ENCODE results near the gene PITPNB. TPM values are rescaled to one million over a fixed set of nuclear protein-coding genes. Genes with fewer than 3 reads are reported as not detected.

The PITPNB gene
- total RNA-seq, 1 donor from 2014 or later = 51.3 TPM

- intact Hi-C loops (cut with DNase I) = loop anchor here (10.0 kb wide), 1 partner anchor 69 kb away; the partner anchor contains the start of gene MN1
- H3K9me3 ChIP-seq = no peaks in the 10 kb centered on the region
- no peak for TF ChIP-seq POLR2A (IDR thresholded peaks at IDR 0.05)
- peak in 1 of 2 donors; percentile 65 for TF ChIP-seq POLR2AphosphoS5 (IDR thresholded peaks at IDR 0.05; ENCODE audit: insufficient read depth in 1 of 2, low read depth in 1 of 2)
- TF ChIP-seq, protein P1, sequence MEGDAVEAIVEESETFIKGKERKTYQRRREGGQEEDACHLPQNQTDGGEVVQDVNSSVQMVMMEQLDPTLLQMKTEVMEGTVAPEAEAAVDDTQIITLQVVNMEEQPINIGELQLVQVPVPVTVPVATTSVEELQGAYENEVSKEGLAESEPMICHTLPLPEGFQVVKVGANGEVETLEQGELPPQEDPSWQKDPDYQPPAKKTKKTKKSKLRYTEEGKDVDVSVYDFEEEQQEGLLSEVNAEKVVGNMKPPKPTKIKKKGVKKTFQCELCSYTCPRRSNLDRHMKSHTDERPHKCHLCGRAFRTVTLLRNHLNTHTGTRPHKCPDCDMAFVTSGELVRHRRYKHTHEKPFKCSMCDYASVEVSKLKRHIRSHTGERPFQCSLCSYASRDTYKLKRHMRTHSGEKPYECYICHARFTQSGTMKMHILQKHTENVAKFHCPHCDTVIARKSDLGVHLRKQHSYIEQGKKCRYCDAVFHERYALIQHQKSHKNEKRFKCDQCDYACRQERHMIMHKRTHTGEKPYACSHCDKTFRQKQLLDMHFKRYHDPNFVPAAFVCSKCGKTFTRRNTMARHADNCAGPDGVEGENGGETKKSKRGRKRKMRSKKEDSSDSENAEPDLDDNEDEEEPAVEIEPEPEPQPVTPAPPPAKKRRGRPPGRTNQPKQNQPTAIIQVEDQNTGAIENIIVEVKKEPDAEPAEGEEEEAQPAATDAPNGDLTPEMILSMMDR (IDR thresholded peaks at IDR 0.05) = no peak
- H3K27ac ChIP-seq = peak overlapping the region; percentile 17
- H3K36me3 ChIP-seq = peaks cover 0 to 7% of the 10 kb centered on the region in 2 donors
- H3K4me3 ChIP-seq = no peak overlapping the region
- DNase-seq (ENCODE audit: extremely low spot score in 2 of 2) = no peak
- H3K4me1 ChIP-seq = peaks cover 24% of the 10 kb centered on the region
- no peaks in the 10 kb centered on the region for H3K27me3 ChIP-seq
Observed at GRCh38 chr22:27873472-27873871, 45.6 kb downstream of the PITPNB start.

- no peak overlapping the region for H3K4me3 ChIP-seq
- no peaks in the 10 kb centered on the region for H3K27me3 ChIP-seq
- no peak for DNase-seq (ENCODE audit: extremely low spot score in 2 of 2)
- no peaks in the 10 kb centered on the region for H3K9me3 ChIP-seq
- no peak for TF ChIP-seq POLR2A (IDR thresholded peaks at IDR 0.05)
- TF ChIP-seq, protein P1 (IDR thresholded peaks at IDR 0.05) = no peak
- no peak for TF ChIP-seq POLR2AphosphoS5 (IDR thresholded peaks at IDR 0.05; ENCODE audit: insufficient read depth in 1 of 2, low read depth in 1 of 2)
- intact Hi-C loops (cut with DNase I) = loop anchor here (10.0 kb wide), 1 partner anchor 68 kb away; the partner anchor contains the start of gene MN1
- peak overlapping the region; percentile 17 for H3K27ac ChIP-seq
- H3K36me3 ChIP-seq = peaks cover 0 to 7% of the 10 kb centered on the region in 2 donors
- H3K4me1 ChIP-seq = peaks cover 28% of the 10 kb centered on the region
Observed at GRCh38 chr22:27872488-27872887, 46.6 kb downstream of the PITPNB start.

DNA sequence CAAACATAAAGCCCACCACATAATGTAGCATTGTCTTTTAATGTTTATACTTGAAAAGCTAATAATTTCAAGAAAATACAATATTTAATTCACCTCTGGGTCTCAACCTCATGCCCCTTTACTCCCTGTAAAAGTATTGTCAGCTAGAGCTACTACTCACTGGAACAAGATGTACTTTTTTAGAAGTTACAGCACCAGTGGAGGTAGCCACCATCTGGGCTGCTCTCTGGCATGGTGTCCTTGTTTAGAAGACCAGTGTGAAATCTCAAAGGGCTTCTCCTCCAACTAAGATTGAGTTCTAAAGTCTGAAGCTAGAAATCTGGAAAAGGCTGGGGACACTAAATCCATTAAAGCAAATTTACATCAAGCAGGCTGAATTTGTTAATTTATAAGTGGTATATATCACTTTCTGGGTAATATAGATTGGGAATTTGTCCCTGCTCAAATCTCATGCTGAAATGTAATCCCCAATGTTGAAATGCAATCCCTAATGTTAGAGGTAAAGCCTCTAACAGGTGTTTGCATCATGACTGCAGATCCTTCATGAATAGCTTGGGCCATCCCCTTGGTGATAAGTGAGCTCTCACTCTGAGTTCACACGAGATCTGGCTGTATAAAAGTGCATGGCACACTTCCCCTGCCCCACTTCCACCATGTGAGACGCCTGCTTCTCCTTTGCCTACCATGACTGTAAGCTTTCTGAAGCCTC lies 47.6 kb downstream of the PITPNB start:
- Histone ChIP-seq H3K4me1 (peaks cover 36% of the 10 kb centered on the region), H3K36me3 (peaks cover 0 to 7% of the 10 kb centered on the region in 2 donors), H3K27me3 (no peaks in the 10 kb centered on the region), H3K4me3 (no peak overlapping the region), H3K9me3 (no peaks in the 10 kb centered on the region), H3K27ac (no peak overlapping the region)
- TF ChIP-seq POLR2A (IDR thresholded peaks at IDR 0.05) (no peak), POLR2AphosphoS5 (IDR thresholded peaks at IDR 0.05; ENCODE audit: insufficient read depth in 1 of 2, low read depth in 1 of 2) (no peak)
- TF ChIP-seq, protein P1 (IDR thresholded peaks at IDR 0.05) = no peak
- no peak for DNase-seq (ENCODE audit: extremely low spot score in 2 of 2)
- intact Hi-C loops (cut with DNase I) = loop anchor here (10.0 kb wide), 1 partner anchor 67 kb away; the partner anchor contains the start of gene MN1

DNA sequence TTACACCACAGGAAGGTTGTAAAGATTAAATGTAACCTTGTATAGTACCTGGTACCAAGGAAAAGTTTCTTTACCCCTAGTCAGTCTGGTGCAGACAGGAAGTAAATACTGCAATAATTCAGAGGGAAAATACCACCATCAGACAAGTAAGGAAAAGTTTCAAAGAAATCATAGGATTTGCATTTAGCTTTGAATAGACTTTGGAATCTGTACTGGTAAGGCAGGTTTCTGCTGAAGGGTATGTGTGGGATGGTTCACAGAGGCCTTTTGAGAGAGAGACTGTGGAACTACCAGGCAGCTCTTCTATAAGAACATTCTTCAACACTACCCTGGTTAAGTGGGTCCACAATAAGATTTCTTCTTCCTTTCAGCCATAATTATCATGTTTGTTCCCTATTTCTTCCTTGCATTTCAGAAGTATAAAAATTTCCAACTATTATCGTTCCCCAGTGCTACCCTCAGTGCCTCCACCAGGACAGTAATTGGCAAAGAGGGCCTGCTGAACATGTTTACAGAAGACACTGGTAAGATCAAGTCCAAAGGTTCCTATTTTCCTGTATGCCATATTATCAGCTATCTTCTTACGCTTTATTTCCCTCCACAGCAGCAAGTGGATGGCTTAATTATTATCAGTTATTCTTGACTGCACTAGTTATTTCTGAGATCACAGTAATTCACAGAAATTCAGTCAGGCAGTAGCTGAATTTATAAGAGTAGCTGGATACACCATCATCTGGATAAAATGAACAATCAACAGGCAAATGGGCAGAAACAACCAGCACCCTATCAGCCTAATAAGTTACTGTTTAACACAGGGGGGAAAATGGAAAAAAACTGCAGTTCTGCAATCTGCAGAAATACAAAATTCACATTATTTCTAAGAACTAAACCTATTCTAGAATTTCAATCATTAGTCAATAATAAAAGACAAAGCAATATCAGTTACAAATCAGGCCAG lies 48.5 kb downstream of the PITPNB start:
- no peaks in the 10 kb centered on the region for H3K9me3 ChIP-seq
- peaks cover 0 to 7% of the 10 kb centered on the region in 2 donors for H3K36me3 ChIP-seq
- H3K27me3 ChIP-seq = no peaks in the 10 kb centered on the region
- H3K4me3 ChIP-seq = no peak overlapping the region
- intact Hi-C loops (cut with DNase I) = loop anchor here (10.0 kb wide), 1 partner anchor 66 kb away; the partner anchor contains the start of gene MN1
- H3K4me1 ChIP-seq = peaks cover 46% of the 10 kb centered on the region
- no peak for DNase-seq (ENCODE audit: extremely low spot score in 2 of 2)
- TF ChIP-seq, protein P1 (IDR thresholded peaks at IDR 0.05) = no peak
- no peak for TF ChIP-seq POLR2A (IDR thresholded peaks at IDR 0.05)
- no peak for TF ChIP-seq POLR2AphosphoS5 (IDR thresholded peaks at IDR 0.05; ENCODE audit: insufficient read depth in 1 of 2, low read depth in 1 of 2)
- no peak overlapping the region for H3K27ac ChIP-seq
